Endothelial cell of umbilical vein (primary cell): ENCODE results near the gene LRFN2.

Source experiments
- CTCF ChIP-seq, 2 donors: IDR thresholded peaks; 1 replicate in 1 of 2; 2 replicates in 1 of 2; pipeline ENCODE4 v1.5.1; 2011; ENCODE audit warnings: low read length in 2 of 2, mild to moderate bottlenecking in 2 of 2, moderate library complexity in 2 of 2, control low read depth in 1 of 2, inconsistent platforms in 1 of 2, low read depth in 1 of 2; ENCODE audit not compliant: insufficient read depth in 1 of 2; ENCODE audit errors: extremely low read depth in 1 of 2
- EZH2 ChIP-seq: IDR thresholded peaks from 2 replicates; pipeline ENCODE4 v1.6.1; 2012; ENCODE audit warnings: borderline replicate concordance, low read depth, mild to moderate bottlenecking, moderate library complexity, low read length, inconsistent platforms; ENCODE audit not compliant: severe bottlenecking
- GATA2 ChIP-seq: IDR thresholded peaks from 2 replicates; pipeline ENCODE4 v1.7.0; 2011; ENCODE audit warnings: low read depth, mild to moderate bottlenecking, moderate library complexity, mixed read lengths, low read length; ENCODE audit not compliant: insufficient read length, insufficient read depth
- JUN ChIP-seq: IDR thresholded peaks from 2 replicates; pipeline ENCODE4 v1.6.1; 2011; ENCODE audit warnings: borderline replicate concordance, low read depth; ENCODE audit not compliant: insufficient read length, insufficient read depth
- MAX ChIP-seq: IDR thresholded peaks from 2 replicates; pipeline ENCODE4 v1.6.1; 2011; ENCODE audit not compliant: insufficient read depth, insufficient read length
- MYC ChIP-seq: IDR thresholded peaks from one replicate; pipeline ENCODE4 v1.6.1; 2011; ENCODE audit warnings: mild to moderate bottlenecking, low read depth, low read length
- POLR2A ChIP-seq: IDR thresholded peaks from 2 replicates; pipeline ENCODE4 v1.6.1; 2012; ENCODE audit warnings: low read depth, mild to moderate bottlenecking, control low read depth, low read length
- POLR2AphosphoS5 ChIP-seq: IDR thresholded peaks from 2 replicates; pipeline ENCODE4 v1.6.1; 2012; ENCODE audit warnings: low read depth, mild to moderate bottlenecking, control low read depth, low read length, moderate library complexity; ENCODE audit not compliant: insufficient read depth

DNA sequence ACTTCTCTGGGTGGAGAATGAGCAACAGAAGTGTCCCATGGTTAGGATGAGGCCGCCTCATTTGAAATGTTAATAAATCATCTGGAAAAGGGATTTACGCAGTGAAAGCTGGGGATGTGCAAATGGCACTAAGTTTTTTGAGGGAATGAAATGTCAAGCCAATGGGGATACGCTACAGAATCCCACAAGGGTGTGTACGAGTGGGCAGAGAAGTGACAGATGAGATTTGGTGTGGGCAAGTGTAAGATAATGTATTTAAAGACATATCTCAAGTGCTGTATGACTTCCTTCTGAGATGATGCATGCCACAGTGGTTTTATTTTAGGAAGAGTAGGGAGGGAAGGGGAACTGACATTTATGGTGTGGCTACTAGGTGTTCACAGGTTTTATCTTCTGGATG lies 100.6 kb downstream of the LRFN2 start:
- TF ChIP-seq POLR2AphosphoS5 (no peak), JUN (no peak), CTCF (IDR thresholded peaks at IDR 0.05; ENCODE audit: extremely low read depth in 1 of 2, insufficient read depth in 1 of 2, low read depth in 1 of 2, low read length in 2 of 2) (no peak), POLR2A (no peak), EZH2 (no peak), MYC (no peak), MAX (no peak), GATA2 (no peak)
